GM19238 (cell line): ENCODE results near the gene P4HB.

Source experiments
- DNase-seq: peaks from one replicate; pipeline ENCODE4 v3.0.0; 2011; ENCODE audit warnings: low spot score; ENCODE audit not compliant: insufficient read length

Gene P4HB

DNA sequence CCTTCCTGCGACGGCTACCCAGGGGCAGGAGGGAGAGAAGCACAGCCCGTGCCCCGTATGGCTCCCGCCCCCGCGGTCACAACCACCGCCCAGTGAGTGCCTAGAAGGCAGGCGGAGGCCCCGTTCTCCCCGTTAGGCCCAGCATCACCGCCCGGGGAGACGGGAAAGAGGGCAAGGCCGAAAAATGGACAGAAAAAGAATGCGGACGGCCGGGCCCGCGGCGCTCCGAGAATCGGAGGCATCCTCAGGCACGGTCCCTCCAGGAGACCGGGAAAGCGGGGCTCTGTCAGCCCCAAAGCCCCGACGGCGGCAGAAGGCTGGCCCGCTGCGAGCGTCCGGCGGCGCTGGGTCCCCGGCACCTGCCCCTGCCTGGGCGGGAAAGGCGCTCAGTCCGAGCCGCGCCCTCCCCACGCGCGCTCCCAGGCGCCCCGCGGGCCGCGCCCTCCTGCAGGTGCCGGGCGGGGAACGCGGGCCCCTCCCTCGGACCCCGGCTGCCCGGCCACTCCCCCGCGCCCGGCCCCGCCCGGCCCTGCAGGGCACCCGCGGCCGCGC lies 27.7 kb downstream of the P4HB start:
- DNase-seq = no peak

DNA sequence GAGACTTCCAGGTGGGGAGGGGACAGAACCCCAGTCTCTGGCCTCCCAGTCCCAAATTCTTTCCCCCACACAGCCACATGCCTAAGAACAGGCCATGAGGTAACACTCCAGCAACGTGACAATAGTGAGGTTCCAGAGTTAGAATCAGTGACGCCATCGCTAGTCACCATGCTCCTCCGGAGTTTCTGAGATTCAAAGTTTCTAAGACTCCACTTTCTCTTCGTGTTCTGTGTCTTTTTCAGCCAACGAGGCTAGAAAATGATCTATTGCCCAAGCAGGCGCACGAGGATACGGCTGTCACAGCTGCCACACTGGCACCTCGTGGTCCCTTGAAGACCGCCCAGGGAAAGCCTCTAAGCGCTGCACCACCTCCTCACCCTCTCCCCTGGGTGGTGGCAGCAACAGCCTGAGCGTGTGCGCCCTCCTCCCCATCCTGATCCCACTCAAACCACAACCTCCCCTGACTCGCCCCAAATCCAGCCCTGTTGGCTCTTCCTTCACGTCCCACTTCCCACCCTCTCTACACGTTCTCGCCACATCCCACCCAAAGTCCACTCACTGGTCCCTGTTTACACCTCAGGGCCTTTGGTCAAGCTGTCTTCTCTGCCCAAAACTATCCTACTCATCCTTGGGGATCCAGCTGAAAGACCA lies 28.3 kb downstream of the P4HB start:
- DNase-seq = no peak

DNA sequence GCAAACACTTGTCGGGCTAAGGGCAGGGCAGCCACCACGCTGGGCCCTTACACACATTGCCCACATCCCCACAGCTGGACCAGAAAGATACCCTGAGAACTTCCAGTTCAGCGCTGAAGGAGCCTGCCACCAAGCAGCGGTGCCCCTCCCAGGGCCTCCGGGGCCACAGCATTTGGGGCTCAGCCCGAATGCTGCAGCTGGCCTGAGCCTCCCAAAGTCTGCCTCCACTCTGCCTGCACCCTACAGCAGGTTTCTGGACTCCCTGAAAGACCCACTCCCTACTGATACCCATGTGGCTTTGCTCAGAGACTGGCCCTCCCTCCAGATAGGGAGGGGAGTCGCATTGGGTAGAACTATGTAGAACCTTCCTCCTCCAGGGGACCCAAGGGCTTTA lies 28.8 kb downstream of the P4HB start:
- DNase-seq = no peak

DNA sequence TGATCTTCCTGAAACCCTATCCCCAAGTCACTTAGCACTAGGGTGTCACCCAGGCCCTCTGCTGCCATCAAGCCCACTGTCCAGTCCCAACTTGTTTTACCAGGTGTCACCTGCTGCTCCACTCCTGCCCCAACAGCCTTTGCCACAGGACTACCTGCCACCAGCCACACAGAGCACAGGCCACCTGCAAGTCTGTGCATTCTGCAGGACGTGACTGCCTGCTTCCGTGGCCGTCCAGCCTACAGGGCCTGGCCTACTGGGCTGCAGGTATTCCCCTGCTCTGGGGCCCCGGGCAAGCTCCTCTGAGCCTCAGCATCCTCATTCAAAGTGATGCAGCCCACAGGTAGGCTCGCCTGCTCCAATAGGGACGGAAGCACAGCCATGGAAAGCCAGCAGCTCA lies 30.5 kb downstream of the P4HB start:
- DNase-seq = no peak

DNA sequence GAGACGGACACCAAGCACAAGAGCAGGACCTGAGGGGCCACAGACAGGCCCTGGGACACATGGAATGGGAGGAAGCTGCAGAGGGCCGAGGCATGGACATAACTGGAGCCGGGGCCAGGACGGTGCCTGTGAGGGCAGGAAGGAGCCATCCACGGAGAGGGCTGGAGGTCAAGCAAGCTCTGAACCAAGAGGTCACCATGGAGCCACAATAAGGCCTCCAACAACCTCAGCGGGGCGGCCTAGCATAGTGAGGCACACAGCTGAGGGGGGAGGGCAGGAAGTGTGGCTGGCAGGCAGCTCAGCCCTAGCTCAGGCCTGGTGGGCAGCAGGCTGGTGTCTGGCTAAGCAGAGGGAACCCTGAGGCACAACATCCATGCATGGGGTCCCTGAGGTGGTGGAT lies 31.7 kb downstream of the P4HB start:
- no peak for DNase-seq

DNA sequence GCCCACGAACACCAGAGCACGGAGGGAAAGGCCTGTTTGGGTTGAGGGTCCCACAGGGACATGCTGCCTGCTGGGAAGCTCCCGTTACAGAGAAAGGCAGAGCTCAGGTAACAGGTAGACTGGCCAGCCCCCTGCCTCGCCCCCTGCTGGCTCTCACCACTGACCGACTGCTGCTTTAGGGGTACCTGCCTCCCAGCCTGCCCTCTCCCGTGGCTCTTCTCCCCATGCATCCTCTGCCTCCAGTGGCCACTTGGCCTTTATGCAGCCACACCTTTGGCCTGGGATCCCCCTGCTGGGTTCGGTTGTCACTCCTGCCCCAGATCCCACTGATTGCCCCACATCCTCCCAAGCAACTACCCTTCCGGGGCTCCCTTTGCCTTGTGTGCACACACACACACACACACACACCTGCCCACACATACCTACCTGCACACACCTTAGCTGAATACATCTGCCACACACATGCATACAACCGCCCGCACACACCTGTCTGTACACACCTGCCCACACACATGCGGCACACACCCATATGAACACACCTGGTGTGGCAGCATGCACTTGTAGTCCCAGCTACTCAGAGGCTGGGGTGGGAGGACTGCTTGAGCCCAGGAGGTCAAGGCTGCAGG lies 34.4 kb downstream of the P4HB start:
- no peak for DNase-seq

DNA sequence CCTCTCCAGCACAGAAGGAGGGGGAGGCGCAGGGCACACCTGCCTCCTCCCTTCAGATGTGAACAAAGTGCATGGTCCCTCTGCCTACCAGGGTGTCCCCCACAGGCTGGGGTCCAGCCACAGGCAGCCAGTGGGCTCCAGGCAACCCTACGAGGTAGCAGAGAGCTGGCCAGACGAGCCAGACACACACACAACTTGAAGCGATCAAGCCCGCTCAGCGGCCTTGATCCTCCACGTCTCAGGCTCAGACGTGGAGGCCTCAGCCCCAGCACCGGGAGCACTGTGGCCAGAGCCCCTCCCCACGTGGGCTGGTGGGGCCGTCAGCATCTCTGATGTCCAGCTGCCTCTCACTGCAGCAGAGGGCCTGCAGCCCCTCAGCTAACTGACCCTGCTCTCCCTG lies 35.7 kb downstream of the P4HB start:
- DNase-seq = no peak

DNA sequence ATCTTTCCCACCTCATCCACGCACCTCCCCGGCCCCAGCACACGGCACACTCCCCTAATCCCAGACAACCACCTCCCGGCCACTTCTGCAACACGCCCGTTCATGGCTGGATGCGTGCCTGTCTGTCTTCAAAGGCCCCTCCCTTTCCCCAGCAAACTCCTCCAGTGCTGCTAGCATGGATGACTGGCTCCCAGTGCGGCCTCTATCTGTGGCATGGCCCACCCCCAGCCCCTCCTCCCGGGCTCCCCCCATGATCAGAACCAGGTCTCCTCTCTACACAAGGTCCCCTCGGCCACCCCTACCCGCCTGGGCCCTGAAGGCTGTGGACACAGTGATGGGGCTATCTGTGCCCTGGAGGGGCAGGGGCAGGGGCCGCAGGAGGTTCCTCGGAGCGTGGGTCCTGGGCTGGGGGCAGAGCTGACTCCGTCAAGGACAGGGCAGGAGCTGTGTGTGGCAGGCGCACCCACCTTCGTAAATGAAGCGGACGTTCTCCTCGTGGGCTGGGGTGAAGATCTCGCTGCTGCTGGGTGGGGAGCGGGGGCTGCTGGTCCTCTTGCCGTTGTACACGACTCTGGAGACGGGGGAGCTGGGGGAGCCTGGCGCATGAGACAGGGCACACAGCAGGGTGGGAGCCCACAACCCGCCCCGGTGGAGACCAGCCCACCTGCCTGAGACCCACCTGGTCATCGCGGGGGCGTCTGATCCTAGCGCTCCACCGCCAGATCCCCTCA lies 36.4 kb downstream of the P4HB start:
- no peak for DNase-seq

DNA sequence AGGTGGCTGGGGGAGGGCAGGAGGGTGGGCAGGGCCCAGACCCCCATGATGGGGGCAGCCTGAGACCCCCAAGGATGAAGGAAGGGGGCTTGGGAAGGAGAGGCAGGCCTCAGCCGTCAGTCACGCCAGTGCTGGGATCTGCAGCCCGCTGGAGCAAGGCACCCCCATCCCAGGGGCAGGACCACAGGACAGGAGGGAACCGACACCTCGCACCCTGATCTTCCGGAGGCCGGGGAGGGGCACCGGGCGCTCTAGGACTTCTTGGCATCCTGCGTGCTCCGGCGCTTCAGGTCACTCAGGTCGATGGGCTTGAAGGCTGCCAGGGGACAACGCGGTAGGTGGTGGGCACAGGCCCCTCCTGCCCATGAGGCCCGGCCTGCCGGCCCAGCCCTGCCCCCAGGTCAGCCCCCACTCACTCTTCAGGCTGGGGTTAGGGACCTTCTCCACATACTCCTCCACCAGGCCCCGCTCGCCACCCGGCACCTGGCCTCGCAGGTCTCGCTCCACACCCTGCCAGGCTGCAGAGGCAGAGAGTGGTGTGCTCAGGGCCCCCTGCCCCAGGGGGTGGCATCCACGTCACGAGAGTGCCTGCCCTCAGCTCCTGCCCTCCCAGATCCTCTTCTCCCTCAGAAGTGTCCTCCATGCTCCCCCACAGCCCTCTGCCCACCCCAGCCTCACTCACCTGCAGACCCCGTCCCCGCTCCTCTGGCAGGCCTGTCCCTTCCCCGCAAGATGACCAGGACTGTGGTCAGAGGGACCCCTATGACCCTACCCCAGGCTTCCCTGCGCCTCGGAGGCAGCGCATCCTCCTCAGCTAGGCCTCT lies 37.1 kb downstream of the P4HB start:
- DNase-seq = no peak

DNA sequence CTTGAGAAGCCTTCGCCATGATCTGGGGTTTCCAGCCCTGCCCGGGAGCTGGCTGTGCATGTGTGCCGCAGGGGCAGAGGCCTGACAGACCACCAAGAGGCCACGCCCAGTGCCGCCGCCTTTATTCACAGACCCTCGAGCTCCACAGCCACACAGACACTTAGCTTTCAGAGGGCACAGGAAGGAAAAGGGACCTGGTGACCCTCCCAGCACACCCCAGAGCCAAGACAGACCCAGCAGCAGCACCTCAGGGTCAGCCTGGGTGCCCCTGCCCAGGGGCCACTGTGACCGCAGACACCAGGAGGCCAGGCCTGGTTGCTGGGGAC lies 38.1 kb downstream of the P4HB start:
- DNase-seq = no peak

DNA sequence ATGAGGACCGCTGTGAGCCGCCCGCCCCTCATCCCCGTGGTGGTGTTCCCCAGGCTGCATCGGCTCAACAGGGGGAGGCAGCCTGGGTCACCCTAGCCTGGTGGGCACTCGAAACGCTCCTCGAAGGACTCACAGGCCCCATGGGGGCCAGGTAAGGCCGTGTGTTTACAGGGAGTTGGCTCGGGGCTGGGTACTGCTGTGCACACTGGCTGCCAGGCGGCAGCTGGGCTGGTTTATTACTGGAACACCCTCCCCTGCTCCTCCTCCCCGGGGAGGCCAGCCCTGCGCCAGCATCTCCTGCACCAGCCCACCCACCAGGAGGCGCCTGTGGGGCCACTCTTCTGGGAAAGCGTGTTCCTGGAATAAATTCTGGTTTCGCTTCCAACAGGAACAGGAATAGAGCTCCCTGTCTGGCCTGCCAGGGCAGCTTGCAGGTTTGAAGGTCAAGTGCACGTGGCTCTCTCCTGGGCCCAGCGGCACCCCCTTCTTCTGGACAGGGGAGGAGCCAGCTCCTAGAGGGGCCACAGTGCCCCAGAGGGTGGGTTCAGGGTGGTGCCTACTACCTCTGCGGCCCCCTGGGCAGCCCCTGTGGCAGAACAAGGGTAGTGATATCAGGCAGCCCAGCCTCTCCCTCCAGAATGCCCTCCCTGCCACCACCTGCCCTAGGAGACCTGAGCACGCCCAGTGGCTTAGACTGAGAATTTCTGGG lies 38.6 kb downstream of the P4HB start:
- DNase-seq = no peak

DNA sequence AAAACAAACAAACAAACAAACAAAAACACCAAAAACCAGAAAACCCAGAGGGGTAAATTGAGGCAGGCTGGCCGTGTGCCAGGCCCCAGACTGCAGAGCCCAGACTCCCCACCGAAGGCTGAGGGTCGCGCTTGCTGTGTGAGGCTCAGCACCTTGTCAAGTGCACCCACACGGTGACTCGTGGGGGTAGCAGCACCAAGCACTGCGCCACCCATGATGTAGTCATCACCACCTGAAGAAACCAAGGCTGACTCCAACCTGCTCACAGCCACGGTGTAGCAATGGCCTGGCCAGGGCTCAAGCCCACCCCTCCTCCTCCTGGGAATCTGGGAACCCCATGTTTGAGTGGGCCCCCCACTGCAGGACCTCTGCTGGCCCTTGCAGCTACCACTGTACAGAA lies 39.2 kb downstream of the P4HB start:
- no peak for DNase-seq

DNA sequence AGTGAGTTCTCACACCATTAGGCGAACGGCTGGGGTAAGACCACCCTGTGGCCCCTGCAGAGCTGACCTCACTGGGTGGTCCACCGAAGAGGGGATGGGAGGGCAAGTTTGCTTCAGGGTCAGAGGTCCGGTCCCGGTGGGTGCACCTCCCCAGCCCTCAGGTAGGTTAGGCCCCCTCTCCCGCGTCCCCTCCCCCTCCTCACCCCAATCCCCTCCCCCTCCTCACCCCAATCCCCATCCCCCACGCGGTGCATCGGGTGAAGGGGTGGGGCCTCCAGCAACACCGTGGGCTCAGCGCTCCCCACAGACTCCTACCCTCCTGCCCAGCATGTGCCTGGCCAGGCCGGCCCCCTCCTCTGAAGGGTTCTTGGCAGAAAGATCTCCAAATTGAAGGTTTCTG lies 40.6 kb downstream of the P4HB start:
- DNase-seq = no peak

DNA sequence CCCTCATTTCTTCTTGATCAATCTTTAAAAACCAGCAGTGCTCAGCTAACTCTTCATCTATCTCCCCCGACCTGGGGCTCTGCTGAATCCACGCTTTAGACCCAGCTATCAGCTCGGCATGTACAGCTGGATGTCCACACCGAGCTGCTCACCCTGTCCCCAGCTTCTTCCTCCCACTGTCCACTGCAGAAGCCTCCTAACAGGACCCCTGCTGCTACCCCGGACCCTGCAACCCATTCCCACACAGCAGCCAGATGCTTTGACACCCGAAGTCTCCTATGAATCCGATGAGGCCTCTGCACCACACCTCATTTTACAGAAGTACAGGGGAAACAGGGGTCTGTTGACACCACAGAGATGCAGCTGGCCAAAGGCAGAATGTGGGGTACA lies 42.6 kb downstream of the P4HB start:
- DNase-seq = no peak

DNA sequence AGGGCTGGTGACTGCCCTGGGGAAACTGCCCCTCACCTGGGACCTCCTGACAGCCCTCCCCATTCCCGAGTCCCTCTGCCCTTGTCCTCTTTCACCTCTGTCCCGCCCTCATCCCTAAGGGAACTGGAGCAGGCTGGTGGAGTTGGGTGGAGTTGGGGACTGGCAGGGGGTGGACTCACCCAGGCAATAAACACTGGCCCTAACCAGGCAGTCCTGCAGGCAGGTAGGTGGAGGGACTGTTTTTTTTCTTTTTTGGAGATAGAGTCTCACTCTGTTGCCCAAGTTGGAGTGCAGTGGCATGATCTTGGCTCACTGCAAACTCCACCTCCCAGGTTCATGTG lies 44.7 kb downstream of the P4HB start:
- no peak for DNase-seq

DNA sequence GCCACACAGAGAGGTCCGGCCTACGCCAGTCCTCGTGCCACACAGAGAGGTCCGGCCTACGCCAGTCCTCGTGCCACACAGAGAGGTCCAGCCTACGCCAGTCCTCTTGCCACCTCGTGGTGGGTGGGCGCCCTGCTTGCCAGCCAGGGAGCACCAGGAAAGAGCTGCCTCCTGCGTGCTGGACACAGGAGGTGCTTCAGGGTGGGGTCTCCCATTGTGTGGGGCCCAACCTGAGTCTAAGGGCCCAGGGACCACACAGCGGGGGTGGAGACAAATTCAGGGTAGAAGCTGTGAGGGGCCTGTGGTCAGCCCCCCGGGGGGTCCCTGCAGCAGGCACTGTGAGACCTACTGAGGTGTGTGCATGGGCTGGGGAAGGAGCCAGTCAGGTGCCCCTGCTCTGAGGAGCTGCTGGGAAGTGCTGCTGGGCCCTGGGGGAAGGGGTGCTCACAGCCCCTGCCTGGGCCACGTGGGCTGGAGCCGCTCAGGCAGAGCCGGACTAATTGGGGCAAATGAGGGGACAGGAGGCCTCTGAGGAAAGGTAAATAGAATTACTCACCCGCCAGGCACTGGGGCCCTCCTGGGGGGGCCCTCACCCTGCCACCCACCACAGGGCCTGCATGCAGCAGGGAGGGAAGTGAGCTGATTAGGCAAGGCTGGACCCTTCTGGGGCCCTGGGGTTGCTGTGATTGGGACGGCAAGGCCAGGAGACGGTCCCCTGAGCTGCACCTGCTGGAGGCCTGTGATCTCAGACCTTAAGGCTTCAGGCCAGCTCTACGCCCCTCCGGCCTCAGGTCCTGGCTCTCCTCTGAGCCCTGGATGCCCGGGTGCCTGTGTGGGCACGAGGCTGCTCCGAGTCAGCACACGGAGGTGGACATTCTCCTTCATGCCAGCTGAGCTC lies 45.3 kb downstream of the P4HB start:
- DNase-seq = no peak

DNA sequence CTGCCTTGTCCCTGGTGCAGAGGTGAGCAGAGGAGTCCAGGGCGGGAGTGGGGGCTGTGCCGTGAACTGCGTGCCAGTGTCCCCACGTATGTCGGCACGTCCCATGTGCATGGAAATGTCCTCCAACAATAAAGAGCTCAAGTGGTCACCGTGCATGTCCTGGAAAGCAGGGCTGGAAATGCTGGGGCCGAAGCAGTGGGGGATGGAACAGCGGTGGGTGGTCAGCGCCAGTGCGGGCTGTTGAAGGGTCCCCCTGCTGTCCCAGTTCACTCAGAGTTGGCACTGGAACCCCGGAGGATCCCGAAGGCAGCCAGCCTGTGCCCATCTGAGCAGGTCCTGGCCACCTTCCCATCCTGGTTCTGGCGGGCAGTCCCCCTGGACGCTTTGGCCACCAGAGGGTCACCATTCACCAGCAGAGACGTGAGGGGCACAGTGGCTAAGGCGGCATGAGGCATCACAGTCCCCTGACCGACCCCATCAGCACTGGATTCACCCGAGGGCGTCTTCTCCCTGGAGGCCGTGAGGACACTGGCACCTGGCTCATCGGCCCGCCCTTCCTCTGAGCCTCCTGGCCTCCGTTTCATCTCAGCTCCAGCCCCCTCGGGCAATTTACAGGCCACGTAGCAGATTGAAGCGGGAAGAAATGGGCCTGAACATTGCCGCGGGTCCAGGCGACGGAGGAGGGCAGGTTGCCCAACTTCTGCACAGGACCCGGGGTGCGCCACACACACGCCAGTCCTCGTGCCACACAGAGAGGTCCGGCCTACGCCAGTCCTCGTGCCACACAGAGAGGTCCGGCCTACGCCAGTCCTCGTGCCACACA lies 46.3 kb downstream of the P4HB start:
- no peak for DNase-seq

DNA sequence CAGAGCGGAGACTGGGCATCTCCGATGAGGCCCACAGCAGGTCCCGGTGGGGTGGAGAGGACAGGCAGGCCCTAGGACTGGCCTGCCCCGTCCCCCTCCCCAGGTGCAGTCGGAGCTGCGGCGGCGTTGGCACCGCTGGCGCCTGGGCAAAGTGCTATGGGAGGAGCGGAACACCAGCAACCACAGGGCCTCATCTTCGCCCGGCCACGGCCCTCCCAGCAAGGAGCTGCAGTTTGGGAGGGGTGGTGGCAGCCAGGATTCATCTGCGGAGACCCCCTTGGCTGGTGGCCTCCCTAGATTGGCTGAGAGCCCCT lies 47.0 kb downstream of the P4HB start:
- DNase-seq = no peak

DNA sequence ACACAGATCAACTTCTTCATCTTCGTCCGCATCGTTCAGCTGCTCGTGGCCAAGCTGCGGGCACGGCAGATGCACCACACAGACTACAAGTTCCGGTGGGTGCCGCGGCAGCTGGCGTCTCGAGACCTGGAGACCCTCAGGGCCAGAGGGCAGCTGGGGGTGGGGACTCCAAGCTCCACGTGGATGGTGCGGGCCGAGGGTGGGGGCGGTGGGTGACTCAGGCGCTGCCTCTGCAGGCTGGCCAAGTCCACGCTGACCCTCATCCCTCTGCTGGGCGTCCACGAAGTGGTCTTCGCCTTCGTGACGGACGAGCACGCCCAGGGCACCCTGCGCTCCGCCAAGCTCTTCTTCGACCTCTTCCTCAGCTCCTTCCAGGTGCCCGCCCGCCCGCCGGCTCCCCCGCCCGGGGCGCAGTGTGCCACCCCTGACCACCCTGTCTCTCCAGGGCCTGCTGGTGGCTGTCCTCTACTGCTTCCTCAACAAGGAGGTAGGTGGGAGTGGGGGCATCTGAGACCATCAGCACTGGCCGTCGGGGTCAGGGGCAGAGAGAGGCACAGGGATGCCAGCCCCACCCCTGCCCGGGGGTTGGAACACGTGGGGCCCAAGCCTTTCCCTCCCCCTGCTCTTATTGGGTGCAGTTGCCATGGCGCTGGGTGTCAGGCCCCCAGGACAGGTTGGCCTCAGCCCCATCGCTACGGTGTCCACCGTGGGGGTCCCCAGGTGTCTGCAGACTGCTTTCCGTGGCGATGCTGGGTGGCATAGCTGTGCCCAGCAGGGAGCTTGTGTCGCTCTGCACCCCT lies 47.6 kb downstream of the P4HB start:
- DNase-seq = no peak
